ENCODE results near the gene TMEM106C.

DNA sequence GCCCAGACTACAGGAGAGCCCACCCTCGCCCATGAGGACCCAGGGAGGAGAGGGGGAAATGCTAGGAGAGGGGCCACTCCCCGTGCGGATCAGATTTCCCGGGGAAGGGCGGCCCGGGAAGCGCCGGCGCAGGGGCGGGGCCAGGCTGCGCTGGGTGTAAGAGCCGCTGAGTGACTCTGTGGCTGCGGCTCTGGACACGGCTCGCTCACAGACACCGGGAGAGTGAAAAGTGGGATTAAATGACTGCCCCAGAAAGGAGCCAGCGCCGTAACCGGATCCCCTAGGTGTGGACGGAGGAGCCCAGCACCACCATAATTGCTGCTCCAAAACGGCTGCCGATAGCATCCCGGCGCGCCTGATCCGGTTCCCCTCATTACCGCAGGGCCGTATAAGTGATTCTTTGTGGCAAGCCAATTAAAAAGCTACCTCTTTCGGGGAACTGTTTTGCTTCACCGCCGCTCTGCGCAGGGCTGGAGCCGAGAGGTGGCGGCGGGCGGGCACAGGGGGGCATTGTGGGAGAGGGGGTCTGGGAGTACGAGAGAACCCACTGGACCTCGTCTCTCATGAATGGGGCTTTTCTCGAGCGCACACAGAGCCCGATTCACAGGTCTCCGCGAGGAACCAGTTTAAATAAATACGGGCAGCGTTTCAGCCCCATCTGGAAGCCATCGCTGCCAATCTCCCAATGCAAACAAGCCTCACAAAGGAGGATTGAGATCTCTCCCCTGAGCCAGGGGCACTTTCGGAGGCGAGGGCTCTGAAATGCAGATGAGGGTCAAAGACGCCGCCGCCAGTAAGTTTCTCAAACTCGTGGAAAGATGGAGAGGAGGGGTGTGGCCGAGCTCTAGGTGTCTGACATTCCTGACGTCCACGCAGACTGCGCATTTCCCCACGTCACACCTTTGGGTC, 38.4 kb downstream of the TMEM106C start:
- TF ChIP-seq, protein P1, sequence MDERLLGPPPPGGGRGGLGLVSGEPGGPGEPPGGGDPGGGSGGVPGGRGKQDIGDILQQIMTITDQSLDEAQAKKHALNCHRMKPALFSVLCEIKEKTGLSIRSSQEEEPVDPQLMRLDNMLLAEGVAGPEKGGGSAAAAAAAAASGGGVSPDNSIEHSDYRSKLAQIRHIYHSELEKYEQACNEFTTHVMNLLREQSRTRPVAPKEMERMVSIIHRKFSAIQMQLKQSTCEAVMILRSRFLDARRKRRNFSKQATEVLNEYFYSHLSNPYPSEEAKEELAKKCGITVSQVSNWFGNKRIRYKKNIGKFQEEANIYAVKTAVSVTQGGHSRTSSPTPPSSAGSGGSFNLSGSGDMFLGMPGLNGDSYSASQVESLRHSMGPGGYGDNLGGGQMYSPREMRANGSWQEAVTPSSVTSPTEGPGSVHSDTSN (CRISPR knock-in tag; IDR thresholded peaks at IDR 0.05), result no peak
- TF ChIP-seq HNF4G (IDR thresholded peaks at IDR 0.05; ENCODE audit: borderline replicate concordance, low read depth, low read length) (no peak), HNF4G (CRISPR knock-in tag; IDR thresholded peaks at IDR 0.05; ENCODE audit: borderline replicate concordance, low read depth) (no peak)

Measured in HepG2 (cell line).